Chondrocyte (in vitro differentiated cells): Measurements from ENCODE around the gene PDE3B. TPM values are rescaled to one million over a fixed set of nuclear protein-coding genes. Genes with fewer than 3 reads are reported as not detected.

Experiments used
- DNase-seq: peaks from one replicate; pipeline ENCODE4 v3.0.0; 2021; ENCODE audit warnings: mixed read lengths, low spot score
- H3K27ac Mint-ChIP-seq: one replicate; pipeline ENCODE4 v1.8.0; 2021; ENCODE audit warnings: mild to moderate bottlenecking, moderate library complexity, mixed read lengths; ENCODE audit not compliant: unreplicated experiment
- H3K27me3 Mint-ChIP-seq: 2 replicates; pipeline ENCODE4 v1.8.0; 2021; ENCODE audit warnings: low read depth, mixed read lengths
- H3K36me3 Mint-ChIP-seq: 2 replicates; pipeline ENCODE4 v1.8.0; 2021; ENCODE audit warnings: low read depth, mixed read lengths
- H3K4me1 Mint-ChIP-seq: 2 replicates; pipeline ENCODE4 v1.8.0; 2021; ENCODE audit warnings: low read depth, mild to moderate bottlenecking, mixed read lengths
- H3K4me3 Mint-ChIP-seq: one replicate; pipeline ENCODE4 v1.8.0; 2021; ENCODE audit warnings: mild to moderate bottlenecking, moderate library complexity, mixed read lengths; ENCODE audit not compliant: unreplicated experiment
- H3K9me3 Mint-ChIP-seq: 2 replicates; pipeline ENCODE4 v1.8.0; 2021; ENCODE audit warnings: low read depth, mixed read lengths
- CTCF ChIP-seq: fragments of 200-600 bp; sonication (generic); IDR thresholded peaks from 2 replicates; pipeline ENCODE4 v1.5.0; 2021; ENCODE audit warnings: antibody characterized with exemption, mild to moderate bottlenecking, moderate library complexity
- total RNA-seq: library from RNA; stranded (reverse); gene quantifications from 3 replicates; pipeline ENCODE4 v1.2.1, GENCODE V29; 2021

The PDE3B gene
- total RNA-seq, 1 donor from 2014 or later = 0.47 TPM

GRCh38 chr11:14669958-14670357, 26.4 kb downstream of the PDE3B start:
- Mint-ChIP-seq H3K4me1 (no peaks in the 10 kb centered on the region), H3K27ac (no peak overlapping the region), H3K9me3 (peaks cover 2% of the 10 kb centered on the region), H3K27me3 (no peaks in the 10 kb centered on the region), H3K36me3 (no peaks in the 10 kb centered on the region), H3K4me3 (no peak overlapping the region)
- DNase-seq = no peak
- no peak for TF ChIP-seq CTCF

GRCh38 chr11:14672635-14673034, 29.0 kb downstream of the PDE3B start:
- Mint-ChIP-seq H3K27ac (no peak overlapping the region), H3K27me3 (no peaks in the 10 kb centered on the region), H3K4me3 (no peak overlapping the region), H3K9me3 (no peaks in the 10 kb centered on the region), H3K36me3 (no peaks in the 10 kb centered on the region), H3K4me1 (no peaks in the 10 kb centered on the region)
- no peak for TF ChIP-seq CTCF
- DNase-seq = no peak

GRCh38 chr11:14673421-14673820, 29.8 kb downstream of the PDE3B start:
- Mint-ChIP-seq H3K4me3 (no peak overlapping the region), H3K27ac (no peak overlapping the region), H3K9me3 (peaks cover 2% of the 10 kb centered on the region), H3K4me1 (no peaks in the 10 kb centered on the region), H3K27me3 (no peaks in the 10 kb centered on the region), H3K36me3 (no peaks in the 10 kb centered on the region)
- no peak for DNase-seq
- TF ChIP-seq CTCF = no peak

GRCh38 chr11:14673824-14674405, 30.3 kb downstream of the PDE3B start:
- DNase-seq = no peak
- H3K27me3 Mint-ChIP-seq = no peaks in the 10 kb centered on the region
- peaks cover 3% of the 10 kb centered on the region for H3K9me3 Mint-ChIP-seq
- H3K4me3 Mint-ChIP-seq = no peak overlapping the region
- no peak for TF ChIP-seq CTCF
- H3K4me1 Mint-ChIP-seq = no peaks in the 10 kb centered on the region
- no peak overlapping the region for H3K27ac Mint-ChIP-seq
- H3K36me3 Mint-ChIP-seq = no peaks in the 10 kb centered on the region

GRCh38 chr11:14676068-14676467, 32.5 kb downstream of the PDE3B start:
- H3K9me3 Mint-ChIP-seq = peaks cover 11% of the 10 kb centered on the region
- H3K4me3 Mint-ChIP-seq = no peak overlapping the region
- TF ChIP-seq CTCF = no peak
- no peaks in the 10 kb centered on the region for H3K36me3 Mint-ChIP-seq
- H3K27me3 Mint-ChIP-seq = no peaks in the 10 kb centered on the region
- no peak overlapping the region for H3K27ac Mint-ChIP-seq
- no peaks in the 10 kb centered on the region for H3K4me1 Mint-ChIP-seq
- no peak for DNase-seq
